ENCODE measurements around the gene ATXN7L3B. TPM values are rescaled to one million over a fixed set of nuclear protein-coding genes. Genes with fewer than 3 reads are reported as not detected.

The ATXN7L3B gene
- total and polyA plus RNA-seq, 2 donors (not counting 3 experiments of a cell fraction or from before 2014, with no cell fraction given) = 18.1 to 25.0 TPM

GRCh38 chr12:74509886-74510285, 27.7 kb upstream of the ATXN7L3B start:
- FAIRE-seq (no peak), DNase-seq (ENCODE audit: low read depth, low spot score) (no peak)
- ChIA-PET POLR2A (no interaction called here), CTCF (no interaction called here)
- H3K4me2 ChIP-seq (ENCODE audit: insufficient read depth, low read length) = no peak overlapping the region
- dilution Hi-C loops (cut with MboI; ENCODE audit: extremely low pct_ligation_motif_present, low sequenced_read_pairs) = no loop called here
- no peaks in the 10 kb centered on the region for H3K9me3 ChIP-seq (replicated peaks; ENCODE audit: control insufficient read depth, insufficient read depth, low read length)
- no peak overlapping the region for H3K27ac ChIP-seq (ENCODE audit: insufficient read depth, low read depth, low read length)
- no peak overlapping the region for H3K9ac ChIP-seq (replicated peaks; ENCODE audit: extremely low read depth, insufficient read depth, low read length)
- no TSS peak for BruUV-seq (replicated peaks)
- H3K4me1 ChIP-seq (ENCODE audit: control insufficient read depth, extremely low read depth, insufficient read depth, low read length) = no peaks in the 10 kb centered on the region
- H3K4me3 ChIP-seq (replicated peaks in 1 of 3; ENCODE audit: insufficient read depth in 1 of 3, low read depth in 1 of 3, low read length in 3 of 3) = no peak overlapping the region
- H3K27me3 ChIP-seq (ENCODE audit: control insufficient read depth in 2 of 2, insufficient read depth in 2 of 2, low read length in 2 of 2) = no peaks in the 10 kb centered on the region
- H2AFZ ChIP-seq (ENCODE audit: low read depth, low read length) = no peak overlapping the region
- TF ChIP-seq MYC (IDR thresholded peaks at IDR 0.05; ENCODE audit: low read depth, low read length) (no peak), POLR2A (IDR thresholded peaks at IDR 0.05; ENCODE audit: low read depth, low read length) (no peak), JUN (IDR thresholded peaks at IDR 0.05; ENCODE audit: borderline replicate concordance, insufficient read depth, insufficient read length, low read depth) (no peak), MAX (IDR thresholded peaks at IDR 0.05; ENCODE audit: insufficient read depth, insufficient read length) (no peak), EZH2 (IDR thresholded peaks at IDR 0.05; ENCODE audit: borderline replicate concordance, low read depth, low read length, severe bottlenecking) (no peak), FOS (IDR thresholded peaks at IDR 0.05; ENCODE audit: borderline replicate concordance, insufficient read depth, low read length) (no peak), CTCF (IDR thresholded peaks at IDR 0.05; ENCODE audit: extremely low read depth in 1 of 2, insufficient read depth in 1 of 2, low read depth in 1 of 2, low read length in 2 of 2) (no peak), POLR2AphosphoS5 (IDR thresholded peaks at IDR 0.05; ENCODE audit: insufficient read depth, low read depth, low read length) (no peak), GATA2 (IDR thresholded peaks at IDR 0.05; ENCODE audit: insufficient read depth, insufficient read length, low read depth, low read length) (no peak)
- no peaks in the 10 kb centered on the region for H3K36me3 ChIP-seq (ENCODE audit: control insufficient read depth in 2 of 2, extremely low read depth in 1 of 2, insufficient read depth in 2 of 2, low read length in 2 of 2)
- intact Hi-C loops (cut with micrococcal nuclease) = no loop called here
- no peaks in the 10 kb centered on the region for H3K79me2 ChIP-seq (ENCODE audit: control insufficient read depth, insufficient read depth, low read length)
- H4K20me1 ChIP-seq (replicated peaks; ENCODE audit: control insufficient read depth, extremely low read depth, insufficient read depth, low read length) = no peaks in the 10 kb centered on the region
- no peaks in the 10 kb centered on the region for H3K9me1 ChIP-seq (replicated peaks; ENCODE audit: control insufficient read depth, extremely low read depth, insufficient read depth, low read length)

Measured in endothelial cell of umbilical vein (primary cell).